GM15510 (cell line): ENCODE data around the gene GEMIN2.

ENCODE experiments used
- POLR2A ChIP-seq: IDR thresholded peaks from 3 replicates; pipeline ENCODE4 v1.6.1; 2011; ENCODE audit warnings: borderline replicate concordance; ENCODE audit not compliant: insufficient read length; ENCODE audit errors: extremely low read depth

The GEMIN2 gene

GRCh38 chr14:39175445-39176262 is 61.5 kb downstream of the GEMIN2 start:
- TF ChIP-seq POLR2A: no peak

DNA sequence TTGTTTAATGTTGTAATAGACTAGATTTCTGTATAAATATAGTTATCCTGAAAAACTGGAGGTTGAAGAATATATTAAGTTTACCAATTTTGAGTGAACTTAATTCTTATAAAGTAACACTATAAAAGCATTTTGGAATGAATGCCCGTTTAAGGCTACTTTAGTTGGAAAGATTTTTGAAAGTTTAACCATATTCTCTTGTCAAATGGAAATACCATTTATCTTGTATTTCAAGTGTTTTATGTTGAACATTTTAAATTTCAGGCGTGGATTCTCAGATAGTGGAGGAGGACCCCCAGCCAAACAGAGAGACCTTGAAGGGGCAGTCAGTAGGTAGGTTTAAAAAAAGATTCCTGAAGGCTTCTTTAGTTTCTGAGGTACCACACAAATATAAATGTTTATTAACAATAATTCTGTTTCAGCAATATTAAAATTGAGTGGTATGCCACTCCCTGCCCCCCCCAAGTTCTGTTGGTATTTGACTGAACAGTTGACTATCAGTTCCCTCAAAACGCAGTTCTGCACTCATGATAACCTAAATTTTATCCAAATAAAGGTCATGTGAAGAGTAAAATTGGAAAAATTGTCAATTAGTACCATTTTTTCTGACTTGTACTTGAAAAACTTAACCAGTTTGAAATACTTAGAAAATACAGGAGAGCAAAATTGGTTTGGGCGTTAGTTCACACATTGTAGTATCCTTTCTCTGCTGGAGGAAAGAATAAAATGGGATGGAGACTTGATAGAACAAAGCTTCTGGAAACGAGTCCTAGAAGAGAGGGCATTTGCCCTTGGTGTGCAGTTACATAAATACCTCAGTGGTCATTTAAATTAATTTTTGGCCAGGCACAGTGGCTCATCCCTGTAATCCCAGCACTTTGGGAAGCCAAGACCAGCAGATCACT is 62.4 kb downstream of the GEMIN2 start:
- TF ChIP-seq POLR2A: no peak

DNA sequence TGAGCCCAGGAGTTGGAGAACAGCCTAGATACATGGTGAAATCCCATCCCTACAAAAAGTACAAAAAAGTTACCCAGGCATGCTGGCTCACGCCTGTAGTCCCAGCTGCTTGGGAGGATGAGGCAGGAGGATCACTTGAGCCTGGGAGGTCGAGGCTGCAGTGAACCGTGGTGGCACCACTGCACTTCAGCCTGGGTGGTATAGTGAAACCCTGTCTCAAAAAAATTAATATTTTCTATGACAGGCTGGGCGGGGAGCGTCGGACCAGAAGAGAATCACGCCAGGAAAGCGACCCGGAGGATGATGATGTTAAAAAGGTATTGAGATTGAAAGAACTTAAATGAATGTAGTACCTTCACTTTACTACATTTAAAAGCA is 63.0 kb downstream of the GEMIN2 start:
- no peak for TF ChIP-seq POLR2A

- TF ChIP-seq POLR2A: no peak
These were observed 64.9 kb downstream of the GEMIN2 start for GRCh38 chr14:39179042-39179441.

- TF ChIP-seq POLR2A: no peak
These were observed 66.4 kb downstream of the GEMIN2 start for GRCh38 chr14:39180553-39180952.

- no peak for TF ChIP-seq POLR2A
These were observed 67.0 kb downstream of the GEMIN2 start for GRCh38 chr14:39181026-39181692.

DNA sequence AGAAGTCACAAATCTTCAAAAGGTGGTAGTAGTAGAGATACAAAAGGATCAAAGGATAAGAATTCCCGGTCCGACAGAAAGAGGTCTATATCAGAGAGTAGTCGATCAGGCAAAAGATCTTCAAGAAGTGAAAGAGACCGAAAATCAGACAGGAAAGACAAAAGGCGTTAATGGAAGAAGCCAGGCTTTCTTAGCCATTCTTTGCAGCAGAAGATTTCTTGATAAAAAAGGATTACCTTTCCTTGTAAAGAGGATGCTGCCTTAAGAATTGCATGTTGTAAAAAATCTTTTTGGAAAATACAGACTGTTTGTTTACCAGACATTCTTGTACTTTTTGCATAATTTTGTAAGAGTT is 67.5 kb downstream of the GEMIN2 start:
- no peak for TF ChIP-seq POLR2A

DNA sequence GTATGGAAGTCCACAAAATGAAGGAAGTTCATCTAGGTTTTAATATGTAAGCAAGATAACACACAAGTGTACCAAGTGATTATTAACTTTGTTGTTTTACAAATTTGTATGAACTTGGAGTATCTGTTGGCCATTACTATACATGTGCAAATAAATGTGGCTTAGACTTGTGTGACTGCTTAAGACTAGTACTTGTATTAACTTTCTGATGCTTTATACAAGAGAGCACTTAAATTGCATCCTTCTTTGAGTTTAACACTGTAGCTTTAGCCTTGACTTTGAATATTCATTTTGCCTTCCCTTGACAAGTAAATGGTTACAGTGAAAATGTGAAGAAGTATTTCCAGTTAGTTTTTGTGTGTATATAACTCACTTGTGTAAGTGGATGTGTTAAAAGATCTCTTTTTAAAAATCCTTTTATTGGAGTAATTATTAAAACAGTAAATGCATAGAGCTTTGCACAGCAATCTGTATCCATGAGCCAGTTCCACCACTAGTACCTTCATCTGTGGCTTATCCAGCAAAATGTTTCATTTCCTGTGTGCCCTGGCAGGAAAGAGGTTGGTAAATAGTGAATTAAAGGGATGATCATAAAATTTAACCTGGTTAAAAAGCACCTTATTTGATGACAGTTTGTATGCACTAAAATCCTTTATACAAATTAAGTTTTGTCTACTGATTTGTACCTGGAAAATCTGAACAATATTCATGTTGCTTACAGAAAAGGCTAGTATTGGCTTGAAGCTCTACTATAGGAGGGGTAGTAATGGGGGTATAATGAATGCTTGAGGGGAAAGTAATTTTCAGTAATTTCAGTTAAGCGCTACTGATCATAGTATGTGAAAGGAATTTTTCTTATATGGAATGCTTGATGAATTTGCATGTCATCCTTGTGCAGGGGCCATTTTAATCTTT is 68.9 kb downstream of the GEMIN2 start:
- no peak for TF ChIP-seq POLR2A

DNA sequence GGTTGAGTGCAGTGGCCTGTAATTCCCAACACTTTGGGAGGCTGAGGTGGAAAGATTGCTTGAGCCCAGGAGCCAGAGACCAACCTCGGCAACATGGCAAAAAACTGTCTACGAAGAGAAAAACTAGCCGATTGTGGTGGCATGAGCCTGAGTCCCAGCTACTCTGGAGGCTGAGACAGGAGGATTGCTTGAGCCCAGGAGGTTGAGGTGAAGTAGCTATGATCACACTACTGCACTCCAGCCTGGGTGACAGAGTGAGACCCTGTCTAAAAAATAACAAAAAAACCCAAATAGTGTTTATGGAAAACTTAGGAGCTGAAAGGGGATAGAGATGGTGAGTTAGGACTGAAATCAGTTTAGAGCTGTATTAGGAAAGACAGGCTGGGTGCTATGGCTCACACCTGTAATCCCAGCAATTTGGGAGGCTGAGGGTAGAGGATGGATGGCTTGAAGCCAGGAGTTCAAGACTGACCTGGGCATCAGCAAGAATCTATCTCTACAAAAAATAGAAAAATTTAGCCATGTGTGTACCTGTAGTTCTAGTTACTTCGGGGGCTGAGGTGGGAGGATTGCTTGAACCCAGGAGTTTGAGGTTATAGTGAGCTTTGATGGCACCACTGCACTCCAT is 70.6 kb downstream of the GEMIN2 start:
- no peak for TF ChIP-seq POLR2A

- TF ChIP-seq POLR2A: no peak
These were observed 71.3 kb downstream of the GEMIN2 start for GRCh38 chr14:39185256-39186049.
